Measurements from ENCODE around the gene OLIG2. TPM values are rescaled to one million over a fixed set of nuclear protein-coding genes. Genes with fewer than 3 reads are reported as not detected.

OLIG2 gene
- total RNA-seq, 1 donor from 2014 or later = 0.33 TPM

DNA sequence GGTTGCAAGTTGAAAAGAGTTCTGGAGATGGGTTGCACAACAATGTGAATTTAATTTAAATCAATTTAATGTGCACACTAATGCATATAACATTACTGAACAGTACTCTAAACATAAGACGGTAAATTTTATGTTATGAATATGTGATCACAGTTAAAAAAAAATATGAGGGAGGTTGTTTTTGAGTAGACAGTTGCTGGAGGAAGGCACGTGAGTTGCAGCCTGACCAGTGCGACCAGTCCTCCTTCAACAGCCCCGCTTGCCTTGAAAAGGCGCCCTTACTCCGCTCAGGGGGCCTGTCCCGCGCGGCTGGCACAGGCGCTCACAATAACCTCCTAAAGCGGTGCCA lies 43.9 kb downstream of the OLIG2 start:
- H3K4me1 Mint-ChIP-seq (ENCODE audit: unreplicated experiment) = peaks cover 36% of the 10 kb centered on the region
- peak overlapping the region; percentile 82 for H3K4me3 Mint-ChIP-seq (ENCODE audit: unreplicated experiment)
- H3K27me3 Mint-ChIP-seq (ENCODE audit: unreplicated experiment) = peaks cover 14% of the 10 kb centered on the region
- H3K9me3 Mint-ChIP-seq (ENCODE audit: unreplicated experiment) = no peaks in the 10 kb centered on the region
- no peak for DNase-seq (ENCODE audit: low spot score)
- H3K36me3 Mint-ChIP-seq (ENCODE audit: low read depth, unreplicated experiment) = peaks cover 5% of the 10 kb centered on the region
- no peak overlapping the region for H3K27ac Mint-ChIP-seq (ENCODE audit: unreplicated experiment)
- no peak for TF ChIP-seq CTCF (IDR thresholded peaks at IDR 0.05; ENCODE audit: unreplicated experiment)

DNA sequence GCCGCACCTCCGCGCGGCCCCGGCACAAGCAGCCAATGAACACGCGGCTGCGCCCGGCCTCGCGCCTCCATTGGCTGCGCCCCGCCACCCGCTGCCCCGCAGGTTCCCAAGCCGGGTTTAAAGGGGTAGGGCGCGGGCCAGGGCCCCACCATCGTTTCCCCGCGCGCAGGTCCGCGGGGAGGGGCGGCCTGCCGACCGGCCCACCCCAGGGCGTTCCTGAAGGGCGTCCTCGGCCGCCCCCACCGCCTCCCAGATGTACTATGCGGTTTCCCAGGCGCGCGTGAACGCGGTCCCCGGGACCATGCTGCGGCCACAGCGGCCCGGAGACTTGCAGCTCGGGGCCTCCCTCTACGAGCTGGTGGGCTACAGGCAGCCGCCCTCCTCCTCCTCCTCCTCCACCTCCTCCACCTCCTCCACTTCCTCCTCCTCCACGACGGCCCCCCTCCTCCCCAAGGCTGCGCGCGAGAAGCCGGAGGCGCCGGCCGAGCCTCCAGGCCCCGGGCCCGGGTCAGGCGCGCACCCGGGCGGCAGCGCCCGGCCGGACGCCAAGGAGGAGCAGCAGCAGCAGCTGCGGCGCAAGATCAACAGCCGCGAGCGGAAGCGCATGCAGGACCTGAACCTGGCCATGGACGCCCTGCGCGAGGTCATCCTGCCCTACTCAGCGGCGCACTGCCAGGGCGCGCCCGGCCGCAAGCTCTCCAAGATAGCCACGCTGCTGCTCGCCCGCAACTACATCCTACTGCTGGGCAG lies 44.4 kb downstream of the OLIG2 start, which contains the start of gene OLIG1:
OLIG1 (plus strand) TSS at position 148 of the 750 bp plus-strand sequence; CDS start at position 254, 106 bp downstream.
- peaks cover 5% of the 10 kb centered on the region for H3K36me3 Mint-ChIP-seq (ENCODE audit: low read depth, unreplicated experiment)
- no peaks in the 10 kb centered on the region for H3K9me3 Mint-ChIP-seq (ENCODE audit: unreplicated experiment)
- H3K4me1 Mint-ChIP-seq (ENCODE audit: unreplicated experiment) = peaks cover 31% of the 10 kb centered on the region
- DNase-seq (ENCODE audit: low spot score) = peak; percentile 67
- H3K27me3 Mint-ChIP-seq (ENCODE audit: unreplicated experiment) = peaks cover 14% of the 10 kb centered on the region
- H3K4me3 Mint-ChIP-seq (ENCODE audit: unreplicated experiment) = peak within 1 kb of the TSS; percentile 82
- no peak for TF ChIP-seq CTCF (IDR thresholded peaks at IDR 0.05; ENCODE audit: unreplicated experiment)
- peak within 1 kb of the TSS; percentile 32 for H3K27ac Mint-ChIP-seq (ENCODE audit: unreplicated experiment)

- no peak for TF ChIP-seq CTCF (IDR thresholded peaks at IDR 0.05; ENCODE audit: unreplicated experiment)
Observed at GRCh38 chr21:33070744-33070997, 44.9 kb downstream of the OLIG2 start.

GRCh38 chr21:33070998-33071769 lies 45.4 kb downstream of the OLIG2 start:
- peaks cover 27% of the 10 kb centered on the region for H3K4me1 Mint-ChIP-seq (ENCODE audit: unreplicated experiment)

More at GRCh38 chr21:33070744-33070997, 44.9 kb downstream of the OLIG2 start:
- Mint-ChIP-seq H3K9me3 (ENCODE audit: unreplicated experiment) (no peaks in the 10 kb centered on the region), H3K27me3 (ENCODE audit: unreplicated experiment) (peaks cover 14% of the 10 kb centered on the region), H3K4me1 (ENCODE audit: unreplicated experiment) (peaks cover 28% of the 10 kb centered on the region), H3K36me3 (ENCODE audit: low read depth, unreplicated experiment) (peaks cover 5% of the 10 kb centered on the region), H3K27ac (ENCODE audit: unreplicated experiment) (no peak overlapping the region), H3K4me3 (ENCODE audit: unreplicated experiment) (no peak overlapping the region)
- DNase-seq (ENCODE audit: low spot score) = no peak

More at GRCh38 chr21:33070998-33071769, 45.4 kb downstream of the OLIG2 start:
- peaks cover 14% of the 10 kb centered on the region for H3K27me3 Mint-ChIP-seq (ENCODE audit: unreplicated experiment)
- no peak for TF ChIP-seq CTCF (IDR thresholded peaks at IDR 0.05; ENCODE audit: unreplicated experiment)
- peaks cover 5% of the 10 kb centered on the region for H3K36me3 Mint-ChIP-seq (ENCODE audit: low read depth, unreplicated experiment)
- H3K27ac Mint-ChIP-seq (ENCODE audit: unreplicated experiment) = no peak overlapping the region
- H3K4me3 Mint-ChIP-seq (ENCODE audit: unreplicated experiment) = peak overlapping the region; percentile 78
- peak; percentile 26 for DNase-seq (ENCODE audit: low spot score)
- H3K9me3 Mint-ChIP-seq (ENCODE audit: unreplicated experiment) = no peaks in the 10 kb centered on the region

Measured in endothelial cell (in vitro differentiated cells).